GM18508 (cell line): Measurements from ENCODE around the gene PTGR1.
"Not testable (repeated sequence)": the region's sequence is repeated elsewhere in the genome, so short reads cannot be mapped to it uniquely, and the experiment has no call there.

ENCODE experiments used
- ATAC-seq: cut with Tn5 transposase; IDR thresholded peaks from one replicate; pipeline ENCODE4 v1.9.1; 2021; ENCODE audit warnings: moderate number of reproducible peaks; ENCODE audit not compliant: insufficient read depth, unreplicated experiment

PTGR1 gene

DNA sequence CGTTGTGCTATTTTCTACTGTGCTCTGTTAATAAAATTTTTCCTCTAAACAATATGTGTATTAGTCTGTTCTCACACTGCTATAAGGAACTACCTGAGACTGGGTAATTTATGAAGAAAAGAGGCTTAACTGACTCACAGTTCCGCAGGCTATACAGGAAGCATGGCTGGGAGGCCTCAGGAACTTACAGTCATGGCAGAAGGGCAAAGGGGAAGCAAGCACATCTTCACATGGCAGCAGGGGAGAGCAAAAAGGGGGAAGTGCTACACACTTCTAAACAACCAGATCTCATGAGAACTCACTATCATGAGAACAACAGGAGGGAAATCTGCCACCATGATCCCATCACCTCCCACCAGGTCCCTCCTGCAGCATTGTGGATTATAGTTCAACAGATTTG is 44.0 kb downstream of the PTGR1 start:
- ATAC-seq = not testable (repeated sequence)

DNA sequence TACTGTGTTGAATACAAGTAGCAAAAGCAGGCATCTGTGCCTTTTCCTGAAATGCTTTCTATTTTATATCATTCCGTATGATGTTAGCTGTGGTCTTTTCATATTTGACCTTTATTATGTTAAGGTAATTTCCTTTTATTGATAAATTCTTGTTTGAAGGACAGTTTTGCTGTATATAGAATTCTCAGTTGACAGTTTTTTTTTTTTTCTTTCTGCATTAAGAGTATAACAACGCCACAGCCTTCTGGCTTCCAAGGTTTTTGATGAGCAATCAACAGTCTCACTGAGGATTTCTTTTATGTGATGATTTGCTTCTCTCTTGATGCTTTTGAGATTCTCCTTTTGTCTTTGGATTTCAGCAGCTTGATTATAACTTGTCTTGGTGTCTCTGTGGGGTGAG is 50.8 kb downstream of the PTGR1 start:
- no peak for ATAC-seq

- ATAC-seq = no peak
Measured at GRCh38 chr9:111542497-111543254, 56.8 kb downstream of the PTGR1 start.

GRCh38 chr9:111533099-111533790 is 66.2 kb downstream of the PTGR1 start:
- ATAC-seq = no peak

DNA sequence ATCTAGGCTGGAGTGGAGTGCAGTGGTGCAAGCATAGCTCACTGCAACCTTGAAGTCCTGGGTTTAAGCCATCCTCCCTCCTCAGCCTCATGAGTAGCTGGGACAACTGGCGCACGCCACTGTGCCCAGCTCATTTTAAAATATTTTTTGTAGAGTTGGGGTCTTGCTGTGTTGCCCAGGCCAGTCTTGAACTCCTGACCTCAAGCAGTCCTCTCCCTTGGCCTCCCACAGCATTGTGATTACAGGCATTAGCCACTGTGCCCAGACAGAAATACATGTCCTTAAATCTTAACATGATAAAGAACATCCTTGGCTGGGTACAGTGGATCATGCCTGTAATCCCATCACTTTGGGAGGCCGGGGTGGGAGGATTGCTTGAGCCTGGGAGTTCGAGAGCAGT is 67.7 kb downstream of the PTGR1 start:
- no peak for ATAC-seq

DNA sequence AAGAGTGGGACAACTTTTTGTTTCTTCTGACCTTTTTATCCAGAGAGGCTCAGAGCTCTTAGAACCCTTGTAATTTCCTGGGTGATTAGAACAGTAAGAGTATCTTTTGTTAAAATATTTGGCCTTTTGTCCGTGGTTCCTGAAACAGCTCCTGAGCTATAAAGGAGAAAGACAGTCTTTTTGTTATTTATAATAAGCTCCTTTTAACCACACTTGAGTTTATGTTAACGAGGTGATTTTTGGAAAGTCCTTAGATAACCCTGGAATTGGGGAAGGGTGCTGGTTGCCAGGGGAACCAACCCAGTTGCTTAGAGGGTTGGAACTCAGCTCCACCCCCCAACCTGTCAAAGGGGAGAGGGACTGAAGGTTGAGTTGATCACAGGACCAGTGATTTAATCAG is 69.7 kb downstream of the PTGR1 start:
- no peak for ATAC-seq

DNA sequence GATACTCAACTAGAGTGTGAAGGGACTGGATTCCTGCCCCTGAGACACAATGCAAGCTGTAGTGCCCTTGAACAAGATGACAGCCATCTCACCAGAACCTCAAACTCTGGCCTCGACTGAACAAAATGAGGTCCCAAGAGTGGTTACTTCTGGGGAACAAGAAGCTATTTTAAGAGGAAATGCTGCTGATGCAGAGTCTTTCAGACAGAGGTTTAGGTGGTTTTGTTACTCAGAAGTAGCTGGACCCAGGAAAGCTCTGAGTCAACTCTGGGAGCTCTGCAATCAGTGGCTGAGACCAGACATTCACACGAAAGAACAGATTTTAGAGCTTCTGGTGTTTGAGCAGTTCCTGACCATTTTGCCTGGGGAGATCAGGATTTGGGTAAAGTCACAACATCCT is 72.1 kb downstream of the PTGR1 start:
- ATAC-seq = no peak

DNA sequence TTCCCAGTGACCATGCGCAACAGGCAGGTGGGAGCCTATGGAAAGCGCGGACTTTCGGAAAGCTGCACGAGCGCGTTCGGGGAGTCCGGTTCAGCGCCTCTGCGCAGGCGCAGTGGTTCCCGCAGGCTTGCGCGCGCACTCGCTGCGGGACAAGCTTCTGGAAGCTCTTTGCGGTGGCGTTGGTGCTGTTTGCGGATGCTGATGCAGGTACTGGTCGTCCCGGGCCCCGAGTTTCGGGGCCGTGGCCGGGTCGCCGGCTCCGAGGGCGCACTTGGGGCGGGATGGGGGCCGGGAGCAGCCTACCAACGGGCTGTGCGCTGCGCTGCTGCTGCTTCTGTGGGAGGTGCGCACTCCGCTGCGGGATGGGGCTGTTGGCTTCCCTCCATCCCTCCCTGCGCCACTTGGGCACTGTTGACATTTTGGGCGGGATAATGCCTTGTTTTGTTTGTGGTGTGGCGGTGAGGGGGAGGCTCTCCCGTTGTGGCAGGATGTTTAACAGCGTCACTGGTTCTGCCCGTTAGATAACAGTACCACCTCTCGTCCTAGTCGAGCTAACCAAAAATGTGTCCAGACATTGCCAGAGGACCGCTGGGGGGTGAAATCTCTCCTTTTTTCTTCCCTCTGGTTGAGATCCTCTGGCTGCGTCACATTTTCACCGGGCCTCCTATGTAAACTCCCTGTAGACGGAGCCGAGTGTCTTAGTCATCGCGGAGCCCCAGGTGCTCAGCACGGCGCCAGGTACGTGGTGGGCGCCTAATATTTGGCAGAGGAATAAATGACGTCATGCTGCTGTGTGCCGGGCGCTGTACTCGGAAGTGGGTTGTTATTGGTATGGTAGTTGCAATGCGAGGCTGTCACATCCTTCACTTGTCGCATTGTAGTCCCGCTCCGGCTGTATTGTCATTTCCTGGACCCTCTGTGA is 74.1 kb downstream of the PTGR1 start, which contains the start of gene ZNF483:
Gene ZNF483 (plus strand): TSS at position 124 of the 922 bp plus-strand sequence. CDS start 2,217 bp downstream, outside the sequence.
- no peak for ATAC-seq

GRCh38 chr9:111524731-111525055 is 74.8 kb downstream of the PTGR1 start:
- ATAC-seq = no peak

DNA sequence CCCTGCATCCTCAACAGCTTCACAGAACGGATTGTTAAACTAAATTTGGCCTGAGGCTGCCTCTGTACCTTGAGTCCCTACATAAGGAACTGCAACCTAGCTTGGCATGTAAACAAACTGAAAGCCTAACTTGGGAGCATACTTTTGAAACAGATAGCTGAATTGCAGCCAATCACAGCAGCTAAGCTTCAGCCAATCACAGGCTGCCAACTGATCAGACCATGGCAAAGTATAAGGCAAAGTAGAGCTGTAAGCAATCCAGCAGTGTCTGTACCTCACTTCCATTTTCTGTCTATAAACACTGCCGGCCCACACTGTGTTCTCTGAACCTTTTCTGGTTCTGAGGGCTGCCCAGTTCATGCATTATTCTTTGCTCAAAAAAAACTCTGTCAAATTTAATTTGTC is 83.4 kb downstream of the PTGR1 start:
- ATAC-seq = no peak

DNA sequence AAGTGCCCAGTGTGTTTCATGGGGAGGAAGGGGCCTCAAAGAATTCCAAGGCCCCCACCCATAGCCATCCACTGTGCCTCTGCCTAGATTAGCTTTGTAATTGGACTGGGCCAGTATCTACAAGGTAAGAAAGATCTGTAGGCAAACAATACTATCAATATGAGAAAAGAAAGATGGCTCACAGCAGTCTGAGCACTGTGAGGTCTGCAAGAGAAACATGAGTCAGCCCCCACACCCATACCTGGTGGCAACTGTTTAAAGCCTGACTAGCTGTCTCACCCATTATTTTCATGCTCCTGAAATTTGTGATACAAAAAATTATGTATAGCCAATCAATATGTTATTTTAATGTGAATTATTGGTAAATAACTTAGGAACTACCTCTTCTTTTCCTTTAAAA is 84.5 kb downstream of the PTGR1 start:
- ATAC-seq = no peak
